HG02981 (cell line): Measurements from ENCODE around the gene TDRD10.
"Not testable (repeated sequence)": the region's sequence is repeated elsewhere in the genome, so short reads cannot be mapped to it uniquely, and the experiment has no call there.

Experiments used
- ATAC-seq: cut with Tn5 transposase; IDR thresholded peaks from one replicate; pipeline ENCODE4 v1.9.1; 2021; ENCODE audit warnings: mild to moderate bottlenecking, moderate library complexity; ENCODE audit not compliant: unreplicated experiment

Gene TDRD10

DNA sequence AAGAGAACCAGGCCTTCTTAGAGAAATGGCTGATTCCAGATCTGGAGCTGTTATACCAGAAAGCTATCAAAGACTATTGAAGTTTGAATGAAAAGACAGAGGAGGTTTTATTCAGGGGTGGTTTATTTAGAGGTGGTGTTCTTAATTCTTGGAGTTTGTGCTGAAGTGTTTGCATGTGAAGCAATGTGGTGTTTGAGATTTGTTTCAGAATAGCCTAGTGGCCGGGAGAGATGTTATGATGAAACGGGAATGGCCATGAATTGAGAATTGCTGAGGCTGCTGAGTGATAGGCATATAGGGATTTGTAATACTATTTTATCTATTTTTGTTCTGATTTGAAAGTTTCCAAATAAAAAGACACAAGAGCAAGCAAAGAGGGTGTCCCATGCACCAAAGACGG, 10.7 kb downstream of the TDRD10 start:
- no peak for ATAC-seq

GRCh38 chr1:154514066-154514553, 12.1 kb downstream of the TDRD10 start:
- no peak for ATAC-seq

DNA sequence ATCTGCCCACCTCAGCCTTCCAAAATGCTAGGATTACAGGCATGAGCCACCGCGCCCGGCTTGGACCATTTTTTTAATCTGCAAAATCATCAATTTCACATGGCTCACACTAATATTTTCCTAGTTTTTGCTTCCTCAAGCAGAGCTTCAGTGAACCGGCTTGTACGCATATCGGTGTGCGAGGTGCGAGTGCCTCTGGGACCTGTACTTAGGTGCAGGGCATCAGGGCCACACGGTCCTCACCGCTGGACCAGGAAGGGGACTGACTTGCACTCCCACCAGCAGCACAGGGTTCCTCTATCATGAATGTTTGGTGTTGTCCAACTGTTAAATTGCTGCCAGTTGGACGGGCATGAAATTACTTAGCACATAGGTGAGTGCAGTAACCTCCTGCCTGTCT, 15.6 kb downstream of the TDRD10 start:
- no peak for ATAC-seq

DNA sequence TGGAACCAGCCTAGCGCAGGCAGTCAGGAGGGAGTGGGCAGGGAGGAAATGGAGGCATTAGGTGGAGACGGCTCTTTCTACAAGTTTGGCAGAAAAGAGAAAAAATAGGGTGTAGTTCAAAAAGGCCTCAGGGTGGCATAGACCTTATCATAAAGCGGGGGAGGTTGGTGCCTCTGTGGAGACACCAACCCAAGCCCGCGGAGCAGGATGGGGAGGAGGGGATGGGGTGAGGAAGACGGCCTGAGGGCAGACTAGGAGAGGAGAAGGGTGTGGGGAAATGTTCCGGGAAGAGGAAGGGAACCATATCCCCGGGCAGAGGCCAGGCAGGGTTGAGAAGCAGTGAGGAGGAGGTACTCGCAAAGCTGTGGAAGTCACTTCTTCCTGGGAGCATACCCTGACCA, 17.6 kb downstream of the TDRD10 start:
- no peak for ATAC-seq

DNA sequence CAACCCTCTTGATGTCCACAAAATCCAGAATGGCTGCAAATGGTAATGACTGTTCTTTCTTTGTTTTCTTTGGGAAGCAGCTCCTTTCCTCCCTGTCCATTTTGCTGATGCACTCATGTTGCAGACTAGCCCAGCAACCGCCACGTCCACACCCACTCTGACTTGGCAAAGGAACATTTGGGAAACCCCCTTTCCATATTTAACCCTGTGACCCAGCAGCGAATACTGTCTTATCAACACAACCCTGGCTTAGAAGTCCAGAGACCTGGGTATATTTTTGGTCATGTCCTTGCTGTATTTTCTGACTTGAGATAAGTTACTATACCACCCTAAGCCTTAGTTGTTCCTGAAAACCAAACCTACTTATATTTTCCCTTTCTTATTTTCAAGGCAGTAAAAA, 18.3 kb downstream of the TDRD10 start:
- ATAC-seq: no peak

GRCh38 chr1:154521695-154522094, 19.7 kb downstream of the TDRD10 start:
- no peak for ATAC-seq

DNA sequence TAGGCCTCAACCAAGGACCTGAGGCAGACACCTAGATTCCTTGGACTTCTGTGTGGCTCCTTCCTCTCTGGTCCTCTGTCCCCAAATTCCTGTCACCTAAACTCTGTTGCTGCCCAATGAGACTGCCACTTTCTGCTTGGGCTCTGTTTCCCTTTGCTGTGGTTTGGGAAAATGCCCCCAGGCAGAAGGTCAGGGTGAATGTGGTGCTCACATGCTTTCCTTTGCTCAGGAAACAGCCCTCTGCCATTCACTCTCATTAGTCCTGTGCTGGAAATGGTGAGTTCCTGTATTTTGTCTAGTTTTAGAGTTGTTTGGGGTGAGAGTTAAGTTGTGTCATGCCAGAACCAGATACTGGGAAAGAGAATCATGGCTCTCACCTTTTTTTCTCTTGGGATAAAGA, 22.9 kb downstream of the TDRD10 start:
- ATAC-seq: no peak

- ATAC-seq: no peak
Observed at GRCh38 chr1:154527192-154527591, 25.2 kb downstream of the TDRD10 start.

- ATAC-seq: no peak
Observed at GRCh38 chr1:154529308-154529707, 27.3 kb downstream of the TDRD10 start.

GRCh38 chr1:154531950-154532349, 29.9 kb downstream of the TDRD10 start:
- not testable (repeated sequence) for ATAC-seq

GRCh38 chr1:154533952-154534844, 32.2 kb downstream of the TDRD10 start:
- ATAC-seq: no peak

- no peak for ATAC-seq
Observed at GRCh38 chr1:154536570-154536969, 34.6 kb downstream of the TDRD10 start.

- no peak for ATAC-seq
Observed at GRCh38 chr1:154539486-154540483, 37.8 kb downstream of the TDRD10 start.

DNA sequence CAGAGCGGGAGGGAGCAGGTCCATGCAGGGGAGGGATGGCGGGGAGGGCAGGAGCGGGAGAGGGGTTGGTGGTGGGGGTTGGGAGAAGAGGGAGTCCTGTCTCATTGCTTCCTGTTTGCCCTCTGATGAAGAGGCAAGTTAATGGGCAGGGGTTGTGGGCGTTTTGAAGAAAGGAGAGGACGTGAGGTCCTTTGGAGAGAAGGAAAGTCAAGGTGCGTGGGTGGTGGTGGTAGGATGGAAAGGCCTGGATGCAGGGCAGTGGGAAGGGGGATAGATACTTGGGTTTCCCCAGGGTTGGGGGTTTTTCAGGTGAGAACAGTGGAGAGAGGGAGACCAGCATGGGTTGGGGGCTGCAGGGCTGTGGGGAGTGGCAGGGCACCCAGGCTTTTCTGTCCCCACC, 39.2 kb downstream of the TDRD10 start:
- ATAC-seq: no peak

DNA sequence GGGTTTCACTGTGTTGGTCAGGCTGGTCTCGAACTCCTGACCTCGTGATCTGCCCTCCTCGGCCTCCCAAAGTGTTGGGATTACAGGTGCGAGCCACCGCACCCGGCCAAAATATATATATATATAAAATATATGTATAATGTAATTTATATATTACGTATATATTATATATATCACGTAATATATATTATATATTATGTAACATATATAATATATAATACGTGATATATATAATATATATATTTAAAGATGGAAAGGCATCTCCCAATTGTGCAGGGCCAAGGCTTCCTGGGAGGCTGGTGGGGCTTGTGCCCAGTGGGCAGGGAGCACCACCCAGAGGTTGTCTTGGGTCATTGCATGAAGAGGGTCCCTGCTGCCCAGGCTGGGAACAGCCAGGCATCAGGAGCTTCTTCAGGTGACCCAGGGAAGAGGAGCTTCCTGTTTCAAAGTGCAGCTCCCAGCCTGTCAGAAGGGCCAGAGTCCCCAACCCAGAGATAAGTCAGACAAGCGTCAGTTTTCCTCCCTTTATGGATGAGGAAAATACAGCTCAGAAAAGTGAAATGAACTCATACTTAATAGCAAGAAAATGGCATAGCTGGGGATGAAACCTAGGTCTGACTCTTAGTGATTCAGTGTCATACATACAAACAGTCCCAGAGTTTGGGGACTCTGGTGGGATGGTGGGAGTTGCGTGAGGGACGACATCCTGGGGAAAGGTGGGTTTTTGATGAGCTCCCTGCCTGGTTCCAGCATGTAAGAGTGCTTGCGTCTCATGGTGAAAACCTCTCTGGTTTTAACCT, 44.4 kb downstream of the TDRD10 start:
- ATAC-seq: no peak

DNA sequence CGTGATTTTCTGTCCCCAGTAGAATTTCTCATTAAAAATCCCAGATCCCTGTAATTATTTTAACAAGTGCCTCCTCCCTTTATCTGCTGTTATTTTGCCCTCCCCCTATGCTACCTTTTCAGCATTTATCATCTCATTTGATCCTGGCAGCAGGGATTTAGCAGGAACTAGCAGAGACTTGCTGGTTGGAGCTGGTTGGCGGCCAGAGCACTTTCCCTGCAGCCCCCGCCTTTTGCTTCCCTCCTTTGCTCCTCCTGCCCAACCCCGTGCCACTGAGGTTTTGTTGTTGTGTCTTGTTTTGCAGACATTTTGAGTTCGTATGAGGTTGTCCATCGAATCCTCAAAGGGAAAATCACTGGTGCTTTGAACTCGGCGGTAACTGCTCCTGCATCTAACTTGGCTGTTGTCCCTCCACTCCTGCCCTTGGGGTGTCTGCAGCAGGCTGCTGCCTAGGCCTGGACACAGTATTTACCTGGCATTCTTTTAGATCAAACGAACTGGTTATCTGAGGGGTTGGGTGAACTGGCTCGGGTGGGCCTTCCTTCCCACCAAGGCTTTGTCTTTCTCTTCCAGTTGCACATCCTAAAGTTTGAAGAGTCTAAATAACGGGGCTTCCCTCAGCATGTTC, 45.2 kb downstream of the TDRD10 start:
- ATAC-seq: no peak

DNA sequence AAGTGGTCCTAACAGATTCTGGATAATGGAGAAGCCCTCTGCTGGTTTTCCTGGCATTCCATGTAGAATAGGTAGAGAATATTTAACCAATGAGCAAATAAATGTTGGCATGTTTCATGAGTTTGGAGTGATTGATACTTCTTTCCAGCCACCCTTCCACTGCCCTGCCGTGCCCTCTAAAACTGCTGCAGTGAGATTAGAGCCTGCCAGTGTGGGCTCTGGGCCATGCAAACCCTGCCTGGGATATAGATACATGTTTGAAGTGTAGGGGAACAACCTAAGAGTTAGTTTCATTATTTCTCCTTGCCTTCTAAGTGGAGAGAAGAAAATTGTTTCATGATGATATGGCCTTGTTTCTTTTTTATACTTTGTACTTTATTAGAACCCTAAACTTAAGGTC, 46.0 kb downstream of the TDRD10 start:
- ATAC-seq: no peak

DNA sequence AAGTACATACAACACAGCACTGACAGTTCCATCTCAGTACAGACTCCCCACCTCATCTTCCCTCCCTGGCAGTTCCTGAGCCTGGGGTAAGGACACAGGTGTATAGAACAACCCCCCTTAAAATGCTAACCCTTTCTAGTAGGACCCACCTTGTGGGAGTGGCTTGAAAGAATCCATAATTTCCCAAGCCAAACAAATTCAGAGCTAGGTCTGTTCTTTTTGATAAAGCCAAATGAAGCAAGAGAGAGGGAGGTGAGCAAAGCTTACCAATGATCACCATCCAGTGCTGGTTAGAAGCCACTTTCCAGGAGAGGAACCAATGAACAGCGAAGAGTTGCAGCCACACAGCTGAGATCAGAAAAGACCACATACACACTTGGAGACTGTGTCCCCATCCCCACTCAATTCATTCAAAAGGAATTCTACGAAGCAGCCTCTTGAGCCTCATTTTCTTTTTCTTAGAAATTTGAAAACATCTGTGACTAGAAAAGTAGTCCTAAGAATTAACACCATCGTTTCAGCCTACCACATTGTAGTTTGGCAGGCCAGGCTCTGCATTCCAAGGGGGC, 47.3 kb downstream of the TDRD10 start:
- ATAC-seq: no peak

GRCh38 chr1:154550070-154550469, 48.1 kb downstream of the TDRD10 start:
- ATAC-seq: no peak

DNA sequence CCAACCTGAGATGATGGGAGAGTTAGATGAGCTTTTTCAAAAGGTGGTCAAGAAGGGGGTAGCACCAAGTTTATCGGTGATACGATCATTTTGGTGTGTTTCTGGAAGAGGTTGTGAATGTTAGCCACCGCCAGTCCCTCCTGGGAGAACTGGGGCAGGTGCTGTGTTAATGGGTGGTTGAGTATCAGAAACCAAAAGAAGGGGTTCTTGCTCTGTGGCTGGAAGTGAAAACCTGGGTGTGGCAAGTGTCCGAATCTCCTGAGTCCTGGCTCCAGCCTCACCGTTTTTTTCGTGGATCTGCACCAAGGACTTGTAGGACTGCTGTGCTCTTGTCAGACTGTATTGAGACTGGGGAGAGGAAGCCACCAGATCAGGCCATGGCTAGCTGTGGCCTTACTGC, 48.6 kb downstream of the TDRD10 start:
- ATAC-seq: no peak
